Activated CD8-positive, alpha-beta memory T cell treated with anti-CD3 and anti-CD28 coated beads for 36 hours (primary cell): ENCODE measurements around the gene GNAI3. TPM values are rescaled to one million over a fixed set of nuclear protein-coding genes. Genes with fewer than 3 reads are reported as not detected.
"Not testable (repeated sequence)": the region's sequence is repeated elsewhere in the genome, so short reads cannot be mapped to it uniquely, and the experiment has no call there.

Experiments
- CTCF ChIA-PET: fragments of 350-600 bp; sonication (Branson Sonifier 250); formaldehyde crosslinking; loops from one replicate; lab custom pipeline; 2021; ENCODE audit warnings: antibody characterized with exemption; lab: Charles Lee
- POLR2A ChIA-PET: fragments of 350-600 bp; sonication (Branson Sonifier 250); formaldehyde crosslinking; loops from one replicate; lab custom pipeline; 2021; ENCODE audit warnings: antibody characterized with exemption; lab: Charles Lee
- total RNA-seq, 2 experiments: library from RNA; stranded (reverse); gene quantifications; one replicate each; pipeline ENCODE4 v1.2.3, GENCODE V29; 2021

The GNAI3 gene
- total RNA-seq, 2 experiments from 2014 or later: 9.2 to 9.3 TPM

- ChIA-PET POLR2A (interaction anchor here (0.8 kb wide), 1 partner anchor 16 kb away, joined by 3 read pairs; no protein-coding TSS in a partner anchor), CTCF (interaction anchor here (0.5 to 9.1 kb wide), 7 partner anchors 13 to 813 kb away, joined by 3 to 66 read pairs (median 3); partner anchors contain the start of genes AHCYL1 and EPS8L3)
Measured at GRCh38 chr1:109655615-109656519, 107.5 kb downstream of the GNAI3 start, which contains the start of gene GSTM4. Gene GSTM4, plus strand, starts transcription at chr1:109656099. Its CDS starts 291 bp downstream, at chr1:109656390.

- CTCF ChIA-PET: interaction anchor here (1.2 to 9.1 kb wide), 2 partner anchors 17 to 327 kb away, joined by 3 to 66 read pairs; partner anchors contain the start of gene AHCYL1
Measured at GRCh38 chr1:109657395-109657794, 109.0 kb downstream of the GNAI3 start.

GRCh38 chr1:109657970-109658369, 109.6 kb downstream of the GNAI3 start:
- CTCF ChIA-PET: no interaction called here
- POLR2A ChIA-PET: no interaction called here

More at GRCh38 chr1:109657395-109657794, 109.0 kb downstream of the GNAI3 start:
- POLR2A ChIA-PET: no interaction called here

- POLR2A ChIA-PET: no interaction called here
Measured at GRCh38 chr1:109658533-109659042, 110.2 kb downstream of the GNAI3 start.

GRCh38 chr1:109659145-109659544, 110.7 kb downstream of the GNAI3 start:
- ChIA-PET CTCF (no interaction called here), POLR2A (no interaction called here)

More at GRCh38 chr1:109658533-109659042, 110.2 kb downstream of the GNAI3 start:
- CTCF ChIA-PET: no interaction called here

- ChIA-PET CTCF (no interaction called here), POLR2A (no interaction called here)
Measured at GRCh38 chr1:109659997-109660690, 111.7 kb downstream of the GNAI3 start.

GRCh38 chr1:109660691-109661026, 112.2 kb downstream of the GNAI3 start:
- CTCF ChIA-PET: interaction anchor here (2.7 kb wide), 1 partner anchor 20 kb away, joined by 9 read pairs; no protein-coding TSS in a partner anchor

GRCh38 chr1:109661391-109661790, 113.0 kb downstream of the GNAI3 start:
- CTCF ChIA-PET: interaction anchor here (2.7 kb wide), 1 partner anchor 21 kb away, joined by 9 read pairs; no protein-coding TSS in a partner anchor
- POLR2A ChIA-PET: no interaction called here

More at GRCh38 chr1:109660691-109661026, 112.2 kb downstream of the GNAI3 start:
- POLR2A ChIA-PET: not testable (repeated sequence)

- POLR2A ChIA-PET: no interaction called here
- CTCF ChIA-PET: no interaction called here
Measured at GRCh38 chr1:109664671-109665070, 116.3 kb downstream of the GNAI3 start.

- POLR2A ChIA-PET: no interaction called here
- CTCF ChIA-PET: interaction anchor here (0.9 to 1.4 kb wide), 2 partner anchors 24 to 109 kb away, joined by 3 read pairs; no protein-coding TSS in a partner anchor
Measured at GRCh38 chr1:109667452-109668122, 119.2 kb downstream of the GNAI3 start, which contains the start of gene GSTM2. Gene GSTM2, plus strand, starts transcription at chr1:109668057. Its CDS starts 59 bp downstream, at chr1:109668116.

Other genes starting within 250 kb of the GNAI3 start
- not detected for gene MYBPHL, start 241.6 kb upstream of the GNAI3 start, total RNA-seq
- gene SORT1, start 150.7 kb upstream of the GNAI3 start, total RNA-seq: 1 to 10 TPM; 2.7 to 3.1 TPM
- 100 to 1,000 TPM; 223 to 233 TPM for gene PSMA5, start 122.2 kb upstream of the GNAI3 start, total RNA-seq
- under 1 TPM; 0.06 to 0.13 TPM for gene SYPL2, start 82.1 kb upstream of the GNAI3 start, total RNA-seq
- gene ATXN7L2, start 64.7 kb upstream of the GNAI3 start, total RNA-seq: 10 to 100 TPM; 16.5 to 16.8 TPM
- 1 to 10 TPM; 7.1 to 8.2 TPM for gene CYB561D1, start 54.5 kb upstream of the GNAI3 start, total RNA-seq
- gene AMIGO1, start 38.9 kb upstream of the GNAI3 start, total RNA-seq: 1 to 10 TPM; 2.6 to 3.2 TPM
- not detected for gene GPR61, start 8.7 kb upstream of the GNAI3 start, total RNA-seq
- 1 to 10 TPM; 1.3 to 1.4 TPM for gene GNAT2, start 71.0 kb downstream of the GNAI3 start, total RNA-seq
- gene AMPD2, start 71.2 kb downstream of the GNAI3 start, total RNA-seq: 100 to 1,000 TPM in 1 of 2 experiments, 10 to 100 TPM in 1; 82.3 to 101 TPM
- gene GSTM4, start 107.5 kb downstream of the GNAI3 start, total RNA-seq: 1 to 10 TPM; 1.4 to 1.8 TPM
- 1 to 10 TPM; 3.1 to 4.1 TPM for gene GSTM2, start 119.4 kb downstream of the GNAI3 start, total RNA-seq
- not detected for gene GSTM1, start 139.2 kb downstream of the GNAI3 start, total RNA-seq
- not detected for gene GSTM5, start 163.6 kb downstream of the GNAI3 start, total RNA-seq
- gene GSTM3, start 192.4 kb downstream of the GNAI3 start, total RNA-seq: 10 to 100 TPM in 1 of 2 experiments, 1 to 10 TPM in 1; 8.6 to 11.8 TPM
- not detected for gene EPS8L3, start 215.3 kb downstream of the GNAI3 start, total RNA-seq